ENCODE data around the gene ZNF750.

The ZNF750 gene

DNA sequence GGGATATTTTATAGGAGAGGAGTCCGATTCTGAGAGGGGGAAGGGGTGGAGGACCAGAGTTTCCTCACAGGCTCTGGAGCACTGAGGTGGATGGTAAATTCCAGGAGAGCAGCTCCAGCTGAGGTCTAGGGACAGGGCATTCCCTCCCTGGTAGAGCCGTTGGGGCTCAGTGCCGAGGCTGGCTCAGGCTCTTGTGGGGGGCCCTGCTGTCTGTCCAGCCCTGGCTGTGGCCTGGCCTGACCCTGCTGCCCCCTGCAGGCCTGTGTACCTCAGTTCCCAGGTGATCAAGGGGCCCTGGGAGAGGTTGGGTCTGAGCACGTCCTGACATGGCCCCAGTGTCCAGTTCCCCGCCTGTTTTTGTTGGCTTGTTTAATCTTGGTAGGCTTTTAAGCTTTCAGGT, 16.8 kb downstream of the ZNF750 start (continued):
- TF ChIP-seq, protein P1, sequence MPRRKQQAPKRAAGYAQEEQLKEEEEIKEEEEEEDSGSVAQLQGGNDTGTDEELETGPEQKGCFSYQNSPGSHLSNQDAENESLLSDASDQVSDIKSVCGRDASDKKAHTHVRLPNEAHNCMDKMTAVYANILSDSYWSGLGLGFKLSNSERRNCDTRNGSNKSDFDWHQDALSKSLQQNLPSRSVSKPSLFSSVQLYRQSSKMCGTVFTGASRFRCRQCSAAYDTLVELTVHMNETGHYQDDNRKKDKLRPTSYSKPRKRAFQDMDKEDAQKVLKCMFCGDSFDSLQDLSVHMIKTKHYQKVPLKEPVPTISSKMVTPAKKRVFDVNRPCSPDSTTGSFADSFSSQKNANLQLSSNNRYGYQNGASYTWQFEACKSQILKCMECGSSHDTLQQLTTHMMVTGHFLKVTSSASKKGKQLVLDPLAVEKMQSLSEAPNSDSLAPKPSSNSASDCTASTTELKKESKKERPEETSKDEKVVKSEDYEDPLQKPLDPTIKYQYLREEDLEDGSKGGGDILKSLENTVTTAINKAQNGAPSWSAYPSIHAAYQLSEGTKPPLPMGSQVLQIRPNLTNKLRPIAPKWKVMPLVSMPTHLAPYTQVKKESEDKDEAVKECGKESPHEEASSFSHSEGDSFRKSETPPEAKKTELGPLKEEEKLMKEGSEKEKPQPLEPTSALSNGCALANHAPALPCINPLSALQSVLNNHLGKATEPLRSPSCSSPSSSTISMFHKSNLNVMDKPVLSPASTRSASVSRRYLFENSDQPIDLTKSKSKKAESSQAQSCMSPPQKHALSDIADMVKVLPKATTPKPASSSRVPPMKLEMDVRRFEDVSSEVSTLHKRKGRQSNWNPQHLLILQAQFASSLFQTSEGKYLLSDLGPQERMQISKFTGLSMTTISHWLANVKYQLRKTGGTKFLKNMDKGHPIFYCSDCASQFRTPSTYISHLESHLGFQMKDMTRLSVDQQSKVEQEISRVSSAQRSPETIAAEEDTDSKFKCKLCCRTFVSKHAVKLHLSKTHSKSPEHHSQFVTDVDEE (CRISPR knock-in tag; IDR thresholded peaks at IDR 0.05), result no peak
- no peak for TF ChIP-seq OSR1 (CRISPR knock-in tag; IDR thresholded peaks at IDR 0.05)
- TF ChIP-seq ZNF8 (CRISPR knock-in tag; IDR thresholded peaks at IDR 0.05), result no peak
- TF ChIP-seq ZFP3 (CRISPR knock-in tag; IDR thresholded peaks at IDR 0.05), result no peak
- TF ChIP-seq PPARA (CRISPR knock-in tag; IDR thresholded peaks at IDR 0.05; ENCODE audit: borderline replicate concordance), result no peak
- no peak for TF ChIP-seq CSDC2 (CRISPR knock-in tag; IDR thresholded peaks at IDR 0.05)
- TF ChIP-seq, protein P2, sequence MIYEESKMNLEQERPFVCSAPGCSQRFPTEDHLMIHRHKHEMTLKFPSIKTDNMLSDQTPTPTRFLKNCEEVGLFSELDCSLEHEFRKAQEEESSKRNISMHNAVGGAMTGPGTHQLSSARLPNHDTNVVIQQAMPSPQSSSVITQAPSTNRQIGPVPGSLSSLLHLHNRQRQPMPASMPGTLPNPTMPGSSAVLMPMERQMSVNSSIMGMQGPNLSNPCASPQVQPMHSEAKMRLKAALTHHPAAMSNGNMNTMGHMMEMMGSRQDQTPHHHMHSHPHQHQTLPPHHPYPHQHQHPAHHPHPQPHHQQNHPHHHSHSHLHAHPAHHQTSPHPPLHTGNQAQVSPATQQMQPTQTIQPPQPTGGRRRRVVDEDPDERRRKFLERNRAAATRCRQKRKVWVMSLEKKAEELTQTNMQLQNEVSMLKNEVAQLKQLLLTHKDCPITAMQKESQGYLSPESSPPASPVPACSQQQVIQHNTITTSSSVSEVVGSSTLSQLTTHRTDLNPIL (CRISPR knock-in tag; IDR thresholded peaks at IDR 0.05; ENCODE audit: low read depth), result no peak
- TF ChIP-seq TOX (CRISPR knock-in tag; IDR thresholded peaks at IDR 0.05; ENCODE audit: borderline replicate concordance), result no peak
- TF ChIP-seq ARNTL (CRISPR knock-in tag; IDR thresholded peaks at IDR 0.05; ENCODE audit: borderline replicate concordance, low read depth), result no peak
- TF ChIP-seq ESRRG (CRISPR knock-in tag; IDR thresholded peaks at IDR 0.05), result no peak
- TF ChIP-seq SNAI2 (CRISPR knock-in tag; IDR thresholded peaks at IDR 0.05), result no peak

DNA sequence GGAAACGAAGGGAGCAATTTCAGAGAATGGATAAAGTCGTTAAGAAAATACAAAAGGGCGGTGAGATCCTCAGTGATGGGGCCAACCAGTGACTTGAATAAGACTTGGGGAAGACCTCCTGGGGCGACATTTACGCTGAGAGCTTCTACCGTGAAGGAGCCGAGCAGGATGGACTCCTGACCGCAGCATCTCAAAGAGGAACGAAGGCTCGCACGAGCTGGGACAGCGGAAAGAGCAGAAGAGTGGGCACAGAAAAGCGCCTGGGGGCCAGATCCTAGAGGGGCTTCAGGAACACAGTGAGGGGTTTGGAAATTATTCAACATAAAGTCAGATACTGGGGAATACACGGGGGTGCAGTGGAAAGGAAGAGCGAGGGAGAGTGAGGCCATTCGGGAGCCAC, 17.5 kb downstream of the ZNF750 start:
- TF ChIP-seq GLIS3 (CRISPR knock-in tag; IDR thresholded peaks at IDR 0.05), result no peak
- TF ChIP-seq ZNF70 (CRISPR knock-in tag; IDR thresholded peaks at IDR 0.05), result no peak
- TF ChIP-seq TCF4 (CRISPR knock-in tag; IDR thresholded peaks at IDR 0.05; ENCODE audit: borderline replicate concordance), result no peak
- no peak for TF ChIP-seq CSDC2 (CRISPR knock-in tag; IDR thresholded peaks at IDR 0.05)
- TF ChIP-seq SNAI2 (CRISPR knock-in tag; IDR thresholded peaks at IDR 0.05), result no peak
- TF ChIP-seq OSR1 (CRISPR knock-in tag; IDR thresholded peaks at IDR 0.05), result no peak
- TF ChIP-seq ZFP3 (CRISPR knock-in tag; IDR thresholded peaks at IDR 0.05), result no peak
- no peak for TF ChIP-seq ESRRG (CRISPR knock-in tag; IDR thresholded peaks at IDR 0.05)
- TF ChIP-seq ISL1 (CRISPR knock-in tag; IDR thresholded peaks at IDR 0.05), result no peak
- no peak for TF ChIP-seq RARB (CRISPR knock-in tag; IDR thresholded peaks at IDR 0.05)
- no peak for TF ChIP-seq TOX (CRISPR knock-in tag; IDR thresholded peaks at IDR 0.05; ENCODE audit: borderline replicate concordance)
- TF ChIP-seq, protein P2 (CRISPR knock-in tag; IDR thresholded peaks at IDR 0.05; ENCODE audit: low read depth), result no peak
- TF ChIP-seq ARNTL (CRISPR knock-in tag; IDR thresholded peaks at IDR 0.05; ENCODE audit: borderline replicate concordance, low read depth), result no peak
- no peak for TF ChIP-seq BACH2 (CRISPR knock-in tag; IDR thresholded peaks at IDR 0.05; ENCODE audit: borderline replicate concordance)
- TF ChIP-seq PPARA (CRISPR knock-in tag; IDR thresholded peaks at IDR 0.05; ENCODE audit: borderline replicate concordance), result no peak
- TF ChIP-seq, protein P3, sequence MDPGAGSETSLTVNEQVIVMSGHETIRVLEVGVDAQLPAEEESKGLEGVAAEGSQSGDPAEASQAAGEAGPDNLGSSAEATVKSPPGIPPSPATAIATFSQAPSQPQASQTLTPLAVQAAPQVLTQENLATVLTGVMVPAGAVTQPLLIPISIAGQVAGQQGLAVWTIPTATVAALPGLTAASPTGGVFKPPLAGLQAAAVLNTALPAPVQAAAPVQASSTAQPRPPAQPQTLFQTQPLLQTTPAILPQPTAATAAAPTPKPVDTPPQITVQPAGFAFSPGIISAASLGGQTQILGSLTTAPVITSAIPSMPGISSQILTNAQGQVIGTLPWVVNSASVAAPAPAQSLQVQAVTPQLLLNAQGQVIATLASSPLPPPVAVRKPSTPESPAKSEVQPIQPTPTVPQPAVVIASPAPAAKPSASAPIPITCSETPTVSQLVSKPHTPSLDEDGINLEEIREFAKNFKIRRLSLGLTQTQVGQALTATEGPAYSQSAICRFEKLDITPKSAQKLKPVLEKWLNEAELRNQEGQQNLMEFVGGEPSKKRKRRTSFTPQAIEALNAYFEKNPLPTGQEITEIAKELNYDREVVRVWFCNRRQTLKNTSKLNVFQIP (CRISPR knock-in tag; IDR thresholded peaks at IDR 0.05; ENCODE audit: borderline replicate concordance, low read depth), result no peak
- no peak for ATAC-seq

DNA sequence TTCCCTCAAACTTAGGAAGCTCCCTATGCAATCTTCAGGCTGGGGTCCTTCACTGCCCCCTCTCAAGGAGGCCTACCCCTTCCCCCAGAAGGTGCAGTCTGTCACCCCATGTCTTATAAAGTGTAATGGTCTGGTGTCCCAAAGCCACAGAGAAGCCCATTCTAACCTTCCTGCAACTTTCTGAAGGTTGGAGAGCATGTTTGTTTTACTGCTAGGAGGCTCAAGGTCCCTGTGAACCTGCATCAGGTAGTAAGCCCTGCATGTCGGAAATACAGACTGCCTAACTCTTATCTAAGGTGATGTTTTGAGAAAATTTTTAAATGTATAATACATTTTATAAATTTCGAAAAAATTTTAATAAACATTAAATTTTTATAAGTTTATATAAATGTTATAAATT, 18.3 kb downstream of the ZNF750 start:
- no peak for TF ChIP-seq ZNF8 (CRISPR knock-in tag; IDR thresholded peaks at IDR 0.05)
- TF ChIP-seq, protein P2 (CRISPR knock-in tag; IDR thresholded peaks at IDR 0.05; ENCODE audit: low read depth), result no peak
- no peak for TF ChIP-seq ZNF70 (CRISPR knock-in tag; IDR thresholded peaks at IDR 0.05)
- TF ChIP-seq, protein P4, sequence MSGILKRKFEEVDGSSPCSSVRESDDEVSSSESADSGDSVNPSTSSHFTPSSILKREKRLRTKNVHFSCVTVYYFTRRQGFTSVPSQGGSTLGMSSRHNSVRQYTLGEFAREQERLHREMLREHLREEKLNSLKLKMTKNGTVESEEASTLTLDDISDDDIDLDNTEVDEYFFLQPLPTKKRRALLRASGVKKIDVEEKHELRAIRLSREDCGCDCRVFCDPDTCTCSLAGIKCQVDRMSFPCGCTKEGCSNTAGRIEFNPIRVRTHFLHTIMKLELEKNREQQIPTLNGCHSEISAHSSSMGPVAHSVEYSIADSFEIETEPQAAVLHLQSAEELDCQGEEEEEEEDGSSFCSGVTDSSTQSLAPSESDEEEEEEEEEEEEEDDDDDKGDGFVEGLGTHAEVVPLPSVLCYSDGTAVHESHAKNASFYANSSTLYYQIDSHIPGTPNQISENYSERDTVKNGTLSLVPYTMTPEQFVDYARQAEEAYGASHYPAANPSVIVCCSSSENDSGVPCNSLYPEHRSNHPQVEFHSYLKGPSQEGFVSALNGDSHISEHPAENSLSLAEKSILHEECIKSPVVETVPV (CRISPR knock-in tag; IDR thresholded peaks at IDR 0.05), result no peak
- no peak for ATAC-seq
